Caco-2 (cell line): ENCODE data around the gene ERC2. TPM values are rescaled to one million over a fixed set of nuclear protein-coding genes. Genes with fewer than 3 reads are reported as not detected.

ENCODE experiments used
- BruUV-seq: library from RNA; stranded (reverse); fragments of 400-500 nt; replicated peaks from 2 replicates; lab custom pipeline; 2021; lab: Mats Ljungman, UMichigan
- CTCF ChIA-PET: fragments of 300-600 bp; sonication (Branson Sonifier 250); formaldehyde crosslinking; loops from one replicate; lab custom pipeline; 2022; ENCODE audit warnings: antibody characterized with exemption; lab: Charles Lee
- POLR2A ChIA-PET: fragments of 300-600 bp; sonication (Branson Sonifier 250); formaldehyde crosslinking; loops from one replicate; lab custom pipeline; 2022; ENCODE audit warnings: antibody characterized with exemption; lab: Charles Lee
- DNase-seq, 2 experiments: peaks; one replicate each; pipeline versions ENCODE4 v3.0.0 to v3.0.0-alpha.2; 2020 to 2022
- H3K27me3 ChIP-seq: replicated peaks from 2 replicates; pipeline ENCODE4 v1.6.0; 2011; ENCODE audit warnings: low read length; ENCODE audit not compliant: control insufficient read depth, insufficient read depth
- H3K36me3 ChIP-seq: 2 replicates; pipeline ENCODE4 v1.5.1; 2011; ENCODE audit warnings: low read length; ENCODE audit not compliant: control insufficient read depth, insufficient read depth
- H3K4me1 ChIP-seq: fragments of 250-450 bp; sonication (Bioruptor Pico); 2 replicates; pipeline ENCODE4 v1.5.1; 2020; ENCODE audit warnings: mild to moderate bottlenecking
- H3K4me3 ChIP-seq: 2 replicates; pipeline ENCODE4 v1.5.1; 2011; ENCODE audit warnings: low read depth, mild to moderate bottlenecking, control low read depth, low read length
- H3K9me3 ChIP-seq: fragments of 250-450 bp; sonication (Bioruptor Pico); 2 replicates; pipeline ENCODE4 v1.5.1; 2020; ENCODE audit warnings: mild to moderate bottlenecking, moderate library complexity
- H3K27ac Mint-ChIP-seq: one replicate; pipeline ENCODE4 v1.8.0; 2022; ENCODE audit warnings: mixed read lengths; ENCODE audit not compliant: unreplicated experiment
- H3K27me3 Mint-ChIP-seq: one replicate; pipeline ENCODE4 v1.8.0; 2022; ENCODE audit warnings: mixed read lengths; ENCODE audit not compliant: insufficient read depth, unreplicated experiment
- H3K36me3 Mint-ChIP-seq: one replicate; pipeline ENCODE4 v1.8.0; 2022; ENCODE audit warnings: mild to moderate bottlenecking, mixed read lengths; ENCODE audit not compliant: insufficient read depth, unreplicated experiment
- H3K4me1 Mint-ChIP-seq: one replicate; pipeline ENCODE4 v1.8.0; 2022; ENCODE audit warnings: low read depth, mixed read lengths; ENCODE audit not compliant: unreplicated experiment
- H3K4me3 Mint-ChIP-seq: one replicate; pipeline ENCODE4 v1.8.0; 2022; ENCODE audit warnings: mild to moderate bottlenecking, moderate library complexity, mixed read lengths; ENCODE audit not compliant: unreplicated experiment
- H3K9me3 Mint-ChIP-seq: one replicate; pipeline ENCODE4 v1.8.0; 2022; ENCODE audit warnings: mixed read lengths; ENCODE audit not compliant: unreplicated experiment
- intact Hi-C: fragments of 100-400 bp; cut with micrococcal nuclease; formaldehyde crosslinking; loops from one replicate; pipeline ENCODE4 v1.10.0; 2022; ENCODE audit not compliant: unreplicated experiment
- total RNA-seq: library from RNA; stranded (reverse); gene quantifications from 2 replicates; pipeline ENCODE4 v1.2.3, GENCODE V29; 2022
- TF ChIP-seq, protein P1 (sequence below), 2 experiments: fragments of 200-600 bp in 1 of 2; IDR thresholded peaks; 1 replicate in 1 of 2; 2 replicates in 1 of 2; pipeline versions ENCODE4 v1.5.1 to v1.8.0; 2011 to 2022; ENCODE audit warnings: antibody characterized with exemption in 1 of 2, control low read depth in 1 of 2, inconsistent platforms in 1 of 2, low read depth in 1 of 2, low read length in 1 of 2, mild to moderate bottlenecking in 1 of 2, moderate library complexity in 1 of 2; ENCODE audit not compliant: insufficient read depth in 1 of 2, severe bottlenecking in 1 of 2, unreplicated experiment in 1 of 2

ERC2 gene
- total RNA-seq, 1 experiment from 2014 or later: 0.54 TPM

GRCh38 chr3:55765906-55766701 lies 702.2 kb downstream of the ERC2 start:
- intact Hi-C loops: no loop called here
- DNase-seq: no peak
- no TSS peak for BruUV-seq
- ChIA-PET CTCF (no interaction called here), POLR2A (no interaction called here)
- Histone ChIP-seq H3K4me3 (no peak overlapping the region), H3K4me1 (no peaks in the 10 kb centered on the region), H3K27me3 (no peaks in the 10 kb centered on the region; the same call in 1 of the 2 replicates), H3K36me3 (no peaks in the 10 kb centered on the region), H3K9me3 (no peaks in the 10 kb centered on the region)
- Mint-ChIP-seq H3K27me3 (peaks cover 7% of the 10 kb centered on the region), H3K27ac (no peak overlapping the region), H3K36me3 (no peaks in the 10 kb centered on the region), H3K4me3 (no peak overlapping the region), H3K4me1 (no peaks in the 10 kb centered on the region), H3K9me3 (no peaks in the 10 kb centered on the region)
- TF ChIP-seq, protein P1, sequence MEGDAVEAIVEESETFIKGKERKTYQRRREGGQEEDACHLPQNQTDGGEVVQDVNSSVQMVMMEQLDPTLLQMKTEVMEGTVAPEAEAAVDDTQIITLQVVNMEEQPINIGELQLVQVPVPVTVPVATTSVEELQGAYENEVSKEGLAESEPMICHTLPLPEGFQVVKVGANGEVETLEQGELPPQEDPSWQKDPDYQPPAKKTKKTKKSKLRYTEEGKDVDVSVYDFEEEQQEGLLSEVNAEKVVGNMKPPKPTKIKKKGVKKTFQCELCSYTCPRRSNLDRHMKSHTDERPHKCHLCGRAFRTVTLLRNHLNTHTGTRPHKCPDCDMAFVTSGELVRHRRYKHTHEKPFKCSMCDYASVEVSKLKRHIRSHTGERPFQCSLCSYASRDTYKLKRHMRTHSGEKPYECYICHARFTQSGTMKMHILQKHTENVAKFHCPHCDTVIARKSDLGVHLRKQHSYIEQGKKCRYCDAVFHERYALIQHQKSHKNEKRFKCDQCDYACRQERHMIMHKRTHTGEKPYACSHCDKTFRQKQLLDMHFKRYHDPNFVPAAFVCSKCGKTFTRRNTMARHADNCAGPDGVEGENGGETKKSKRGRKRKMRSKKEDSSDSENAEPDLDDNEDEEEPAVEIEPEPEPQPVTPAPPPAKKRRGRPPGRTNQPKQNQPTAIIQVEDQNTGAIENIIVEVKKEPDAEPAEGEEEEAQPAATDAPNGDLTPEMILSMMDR (IDR thresholded peaks at IDR 0.05; ENCODE audit: insufficient read depth in 1 of 2, low read depth in 1 of 2, low read length in 1 of 2, severe bottlenecking in 1 of 2, unreplicated experiment in 1 of 2): no peak

DNA sequence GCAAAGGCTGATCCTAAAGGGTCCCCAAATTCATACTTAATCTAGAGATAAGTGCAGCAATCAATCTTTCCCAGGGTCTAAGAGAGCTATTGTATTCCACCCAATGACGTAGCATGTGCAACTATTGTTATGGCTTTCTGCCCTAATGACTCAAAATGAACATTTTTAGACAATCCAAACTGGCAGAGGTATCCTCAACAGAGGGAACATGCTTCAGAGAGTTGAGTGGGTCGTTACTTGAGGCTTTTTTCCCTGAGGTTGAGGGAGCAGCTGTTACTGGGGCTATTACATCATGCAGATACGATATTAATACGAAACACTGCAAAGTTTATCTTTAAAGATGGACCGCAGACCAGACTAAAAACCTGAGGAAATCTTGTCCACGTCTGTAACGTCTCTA lies 702.9 kb downstream of the ERC2 start:
- no peak overlapping the region for H3K4me3 ChIP-seq
- no TSS peak for BruUV-seq
- Mint-ChIP-seq H3K4me3 (no peak overlapping the region), H3K27me3 (peaks cover 7% of the 10 kb centered on the region), H3K9me3 (no peaks in the 10 kb centered on the region), H3K36me3 (no peaks in the 10 kb centered on the region), H3K27ac (no peak overlapping the region), H3K4me1 (no peaks in the 10 kb centered on the region)
- DNase-seq: no peak
- H3K9me3 ChIP-seq: no peaks in the 10 kb centered on the region
- no peaks in the 10 kb centered on the region for H3K36me3 ChIP-seq
- no peaks in the 10 kb centered on the region; the same call in 1 of the 2 replicates for H3K27me3 ChIP-seq
- intact Hi-C loops: no loop called here
- ChIA-PET POLR2A (no interaction called here), CTCF (no interaction called here)
- no peaks in the 10 kb centered on the region for H3K4me1 ChIP-seq
- TF ChIP-seq, protein P1 (IDR thresholded peaks at IDR 0.05; ENCODE audit: insufficient read depth in 1 of 2, low read depth in 1 of 2, low read length in 1 of 2, severe bottlenecking in 1 of 2, unreplicated experiment in 1 of 2): no peak

DNA sequence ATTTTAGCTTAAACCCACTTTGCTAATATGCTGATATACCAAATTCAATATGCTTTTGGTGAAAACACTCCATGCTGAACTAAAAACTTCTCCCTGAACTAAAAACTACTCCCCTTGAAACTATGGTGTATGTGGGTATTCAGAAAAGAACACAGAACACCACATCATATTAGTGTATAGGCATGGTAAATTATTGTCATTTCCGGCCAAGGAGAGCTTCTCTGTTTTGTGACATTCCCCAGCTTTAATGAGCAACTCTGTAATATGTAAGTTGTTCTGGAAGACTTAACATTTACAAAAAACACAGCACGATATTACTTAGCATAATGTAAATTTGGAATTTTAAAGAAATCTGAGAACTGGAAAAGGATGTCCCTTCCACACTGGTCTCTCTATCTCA lies 711.3 kb downstream of the ERC2 start:
- H3K9me3 ChIP-seq: no peaks in the 10 kb centered on the region
- no peaks in the 10 kb centered on the region for H3K36me3 Mint-ChIP-seq
- no peak overlapping the region for H3K4me3 ChIP-seq
- POLR2A ChIA-PET: no interaction called here
- H3K36me3 ChIP-seq: no peaks in the 10 kb centered on the region
- no peaks in the 10 kb centered on the region for H3K4me1 ChIP-seq
- no peak overlapping the region for H3K4me3 Mint-ChIP-seq
- TF ChIP-seq, protein P1 (IDR thresholded peaks at IDR 0.05; ENCODE audit: insufficient read depth in 1 of 2, low read depth in 1 of 2, low read length in 1 of 2, severe bottlenecking in 1 of 2, unreplicated experiment in 1 of 2): no peak
- CTCF ChIA-PET: no interaction called here
- H3K27me3 ChIP-seq: no peaks in the 10 kb centered on the region
- no peaks in the 10 kb centered on the region for H3K9me3 Mint-ChIP-seq
- BruUV-seq: no TSS peak
- H3K27ac Mint-ChIP-seq: no peak overlapping the region
- no peaks in the 10 kb centered on the region for H3K4me1 Mint-ChIP-seq
- peaks cover 14% of the 10 kb centered on the region for H3K27me3 Mint-ChIP-seq
- intact Hi-C loops: no loop called here
- no peak for DNase-seq
